OCI-LY7 (cell line): ENCODE data around the gene CSPG5. TPM values are rescaled to one million over a fixed set of nuclear protein-coding genes. Genes with fewer than 3 reads are reported as not detected.
A peak's percentile ranks its signal among the peaks of the same experiment; 100 is the strongest.

Source experiments
- BruUV-seq: library from RNA; stranded (reverse); fragments of 400-500 nt; replicated peaks from 2 replicates; lab custom pipeline; 2021; lab: Mats Ljungman, UMichigan
- CTCF ChIA-PET: fragments of 300-600 bp; sonication (Branson Sonifier 250); formaldehyde crosslinking; loops from one replicate; lab custom pipeline; 2022; ENCODE audit warnings: antibody characterized with exemption; ENCODE audit not compliant: unreplicated experiment; lab: Charles Lee
- POLR2A ChIA-PET: fragments of 300-600 bp; sonication (Branson Sonifier 250); formaldehyde crosslinking; loops from one replicate; lab custom pipeline; 2022; ENCODE audit warnings: antibody characterized with exemption; lab: Charles Lee
- DNase-seq: peaks from one replicate; pipeline ENCODE4 v3.0.0-alpha.2; 2015; ENCODE audit warnings: low spot score
- H2AFZ ChIP-seq: fragments of 200-600 bp; sonication (generic), shearing (Covaris generic); 2 replicates; pipeline ENCODE4 v1.6.1; 2014; ENCODE audit warnings: mild to moderate bottlenecking, antibody characterized with exemption, low read length, moderate library complexity
- H3K27ac ChIP-seq: fragments of 200-600 bp; sonication (generic); 2 replicates; pipeline ENCODE4 v1.5.1; 2014; ENCODE audit warnings: mixed run types, low read depth, mild to moderate bottlenecking, moderate library complexity, low read length, inconsistent platforms; ENCODE audit not compliant: poor library complexity, severe bottlenecking
- H3K36me3 ChIP-seq: fragments of 200-600 bp; sonication (generic); 2 replicates; pipeline ENCODE4 v1.6.1; 2014; ENCODE audit warnings: mild to moderate bottlenecking, antibody characterized with exemption, low read length, moderate library complexity, mixed read lengths; ENCODE audit not compliant: insufficient read depth
- H3K4me1 ChIP-seq: fragments of 200-600 bp; sonication (generic); 2 replicates; pipeline ENCODE4 v1.5.1; 2014; ENCODE audit warnings: mild to moderate bottlenecking, low read length; ENCODE audit not compliant: insufficient read depth, poor library complexity, severe bottlenecking
- H3K4me2 ChIP-seq: fragments of 200-600 bp; sonication (generic); 2 replicates; pipeline ENCODE4 v1.6.1; 2014; ENCODE audit warnings: mild to moderate bottlenecking, low read length
- H3K4me3 ChIP-seq: fragments of 200-600 bp; sonication (generic); 2 replicates; pipeline ENCODE4 v1.5.1; 2014; ENCODE audit warnings: mild to moderate bottlenecking, low read depth, low read length; ENCODE audit not compliant: poor library complexity, severe bottlenecking
- H3K79me2 ChIP-seq: fragments of 200-600 bp; sonication (generic); 2 replicates; pipeline ENCODE4 v1.6.1; 2016; ENCODE audit warnings: low read depth, mild to moderate bottlenecking, low read length, moderate library complexity, mixed read lengths; ENCODE audit not compliant: insufficient read depth
- H3K9me2 ChIP-seq: fragments of 200-600 bp; sonication (generic); 2 replicates; pipeline ENCODE4 v1.6.1; 2016; ENCODE audit warnings: mild to moderate bottlenecking, low read length, mixed read lengths; ENCODE audit not compliant: insufficient read depth
- H3K9me3 ChIP-seq: fragments of 200-600 bp; sonication (generic); 2 replicates; pipeline ENCODE4 v1.6.1; 2014; ENCODE audit warnings: mild to moderate bottlenecking, mixed run types, low read length, mixed read lengths
- H4K20me1 ChIP-seq: fragments of 200-600 bp; sonication (generic); 2 replicates; pipeline ENCODE4 v1.6.1; 2014; ENCODE audit warnings: mild to moderate bottlenecking, antibody characterized with exemption, low read length, moderate library complexity, mixed read lengths; ENCODE audit not compliant: insufficient read depth
- EZH2phosphoT487 ChIP-seq: fragments of 200-600 bp; sonication (generic); IDR thresholded peaks from 2 replicates; pipeline ENCODE4 v1.6.1; 2018; ENCODE audit warnings: low read depth, borderline replicate concordance, mild to moderate bottlenecking, mixed run types, antibody characterized with exemption, low read length, moderate library complexity, mixed read lengths
- intact Hi-C: fragments of 100-400 bp; cut with micrococcal nuclease; formaldehyde crosslinking; loops from one replicate; pipeline ENCODE4 v1.10.0; 2022; ENCODE audit not compliant: unreplicated experiment
- total RNA-seq, 2 experiments: library from RNA; depleted of rRNA in 1 of 2; stranded (reverse); fragments of >200 nt in 1 of 2; shearing (Covaris generic) in 1 of 2; gene quantifications; 2 replicates each; pipeline ENCODE4 v1.2.3, GENCODE V29; 2014 to 2022
- TF ChIP-seq, protein P1 (sequence below): fragments of 200-600 bp; sonication (generic); conservative IDR thresholded peaks from 2 replicates; pipeline ENCODE4 v1.5.1; 2014; ENCODE audit warnings: mild to moderate bottlenecking, antibody characterized with exemption, low read length, moderate library complexity, mixed read lengths

CSPG5 gene
- total RNA-seq, 2 experiments from 2014 or later, result 0.13 to 0.66 TPM

DNA sequence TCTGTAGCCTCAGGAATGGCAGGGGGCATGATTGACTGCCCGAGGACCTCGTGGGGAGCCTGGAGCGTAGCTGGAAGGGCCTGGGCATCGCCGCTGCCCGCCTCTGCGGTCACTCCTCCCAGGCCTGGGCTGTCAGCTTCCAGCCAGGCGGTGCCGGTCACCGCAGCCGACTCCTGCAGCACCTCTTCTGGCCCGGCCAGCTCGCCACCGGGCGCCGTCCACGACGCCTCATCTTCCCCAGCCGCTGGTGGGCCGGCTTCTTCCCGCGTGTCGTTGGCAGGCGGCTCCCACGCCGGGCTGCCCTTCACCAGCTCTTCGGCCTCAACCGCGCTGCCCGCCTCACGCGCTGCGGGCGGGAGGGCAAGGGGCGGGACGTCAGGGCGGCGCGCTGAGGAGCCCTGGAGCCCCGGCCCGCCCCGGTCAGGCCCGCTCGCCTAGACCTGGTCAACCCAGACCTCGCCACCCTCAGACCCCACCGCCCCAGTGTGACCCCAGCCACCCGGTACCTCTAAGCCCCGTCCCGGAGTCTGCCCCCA, 1.0 kb downstream of the CSPG5 start:
- Histone ChIP-seq H3K9me3 (no peaks in the 10 kb centered on the region), H3K36me3 (no peaks in the 10 kb centered on the region), H4K20me1 (no peaks in the 10 kb centered on the region), H2AFZ (no peak overlapping the region), H3K79me2 (no peaks in the 10 kb centered on the region), H3K27ac (no peak overlapping the region), H3K4me1 (peaks cover 6% of the 10 kb centered on the region), H3K4me3 (peak overlapping the region; percentile 68), H3K9me2 (no peaks in the 10 kb centered on the region), H3K4me2 (peak overlapping the region; percentile 86)
- ChIA-PET CTCF (no interaction called here), POLR2A (interaction anchor here (0.6 kb wide), 1 partner anchor 73 kb away, joined by 3 read pairs; no protein-coding TSS in a partner anchor)
- DNase-seq, result no peak
- no TSS peak for BruUV-seq
- intact Hi-C loops, result no loop called here
- no peak for TF ChIP-seq EZH2phosphoT487

DNA sequence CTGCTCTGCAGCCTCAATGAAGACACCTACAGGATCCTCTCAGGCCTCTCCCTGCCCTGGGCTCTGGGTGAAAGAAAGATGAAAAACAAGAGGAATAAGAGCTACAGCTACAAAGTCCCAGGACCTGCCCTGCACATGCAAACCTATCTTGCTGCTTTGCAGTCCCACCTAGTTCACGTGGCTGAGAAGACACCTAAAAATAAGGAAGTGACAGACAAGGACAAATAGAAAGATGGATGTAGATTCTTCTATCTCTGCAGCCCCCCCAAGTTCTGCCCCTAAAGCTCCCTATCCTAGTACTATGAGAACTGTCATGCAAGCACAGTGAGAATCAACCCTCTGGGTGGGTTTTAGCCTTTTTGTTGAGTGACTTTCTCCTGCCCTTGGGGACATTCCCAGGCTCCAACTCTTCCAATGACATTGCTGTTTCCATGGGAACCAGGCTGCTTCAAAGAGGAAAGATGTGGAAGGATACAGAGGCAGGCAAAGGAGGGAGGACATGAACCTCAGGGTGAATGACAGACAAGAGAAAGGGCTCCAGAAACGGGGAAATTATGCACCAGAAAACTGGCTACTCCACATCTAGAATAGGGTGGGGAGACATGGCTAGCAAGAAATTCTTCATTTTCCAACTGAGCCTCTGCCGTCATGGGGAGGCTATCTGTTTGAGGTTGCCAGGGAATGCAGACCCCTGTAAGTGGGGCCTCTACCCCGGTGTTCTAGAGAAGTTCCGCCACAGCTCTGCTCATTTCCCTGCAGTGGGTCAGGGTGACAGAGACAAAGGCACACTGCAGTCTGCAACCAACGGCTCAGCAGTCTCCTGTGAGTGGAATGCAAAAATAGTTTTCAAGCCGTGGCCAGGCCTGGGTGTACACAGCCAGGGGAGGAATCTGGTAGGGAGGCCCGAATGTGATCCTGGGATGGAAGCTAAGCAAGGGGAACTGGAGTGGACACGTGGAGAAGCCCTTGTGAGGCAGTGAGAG, 5.2 kb downstream of the CSPG5 start:
- Histone ChIP-seq H3K79me2 (no peaks in the 10 kb centered on the region), H3K4me2 (no peak overlapping the region), H3K27ac (no peak overlapping the region), H4K20me1 (no peaks in the 10 kb centered on the region), H3K9me2 (no peaks in the 10 kb centered on the region), H3K36me3 (no peaks in the 10 kb centered on the region), H3K9me3 (no peaks in the 10 kb centered on the region), H3K4me3 (no peak overlapping the region), H3K4me1 (peaks cover 6% of the 10 kb centered on the region), H2AFZ (no peak overlapping the region)
- POLR2A ChIA-PET, result interaction anchor here (0.5 kb wide), 1 partner anchor 371 kb away, joined by 7 read pairs; no protein-coding TSS in a partner anchor
- intact Hi-C loops, result no loop called here
- TF ChIP-seq, protein P1, sequence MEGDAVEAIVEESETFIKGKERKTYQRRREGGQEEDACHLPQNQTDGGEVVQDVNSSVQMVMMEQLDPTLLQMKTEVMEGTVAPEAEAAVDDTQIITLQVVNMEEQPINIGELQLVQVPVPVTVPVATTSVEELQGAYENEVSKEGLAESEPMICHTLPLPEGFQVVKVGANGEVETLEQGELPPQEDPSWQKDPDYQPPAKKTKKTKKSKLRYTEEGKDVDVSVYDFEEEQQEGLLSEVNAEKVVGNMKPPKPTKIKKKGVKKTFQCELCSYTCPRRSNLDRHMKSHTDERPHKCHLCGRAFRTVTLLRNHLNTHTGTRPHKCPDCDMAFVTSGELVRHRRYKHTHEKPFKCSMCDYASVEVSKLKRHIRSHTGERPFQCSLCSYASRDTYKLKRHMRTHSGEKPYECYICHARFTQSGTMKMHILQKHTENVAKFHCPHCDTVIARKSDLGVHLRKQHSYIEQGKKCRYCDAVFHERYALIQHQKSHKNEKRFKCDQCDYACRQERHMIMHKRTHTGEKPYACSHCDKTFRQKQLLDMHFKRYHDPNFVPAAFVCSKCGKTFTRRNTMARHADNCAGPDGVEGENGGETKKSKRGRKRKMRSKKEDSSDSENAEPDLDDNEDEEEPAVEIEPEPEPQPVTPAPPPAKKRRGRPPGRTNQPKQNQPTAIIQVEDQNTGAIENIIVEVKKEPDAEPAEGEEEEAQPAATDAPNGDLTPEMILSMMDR, result no peak
- TF ChIP-seq EZH2phosphoT487, result no peak
- DNase-seq, result no peak
- no TSS peak for BruUV-seq
- CTCF ChIA-PET, result interaction anchor here (0.6 kb wide), 1 partner anchor 243 kb away, joined by 4 read pairs; no protein-coding TSS in a partner anchor

DNA sequence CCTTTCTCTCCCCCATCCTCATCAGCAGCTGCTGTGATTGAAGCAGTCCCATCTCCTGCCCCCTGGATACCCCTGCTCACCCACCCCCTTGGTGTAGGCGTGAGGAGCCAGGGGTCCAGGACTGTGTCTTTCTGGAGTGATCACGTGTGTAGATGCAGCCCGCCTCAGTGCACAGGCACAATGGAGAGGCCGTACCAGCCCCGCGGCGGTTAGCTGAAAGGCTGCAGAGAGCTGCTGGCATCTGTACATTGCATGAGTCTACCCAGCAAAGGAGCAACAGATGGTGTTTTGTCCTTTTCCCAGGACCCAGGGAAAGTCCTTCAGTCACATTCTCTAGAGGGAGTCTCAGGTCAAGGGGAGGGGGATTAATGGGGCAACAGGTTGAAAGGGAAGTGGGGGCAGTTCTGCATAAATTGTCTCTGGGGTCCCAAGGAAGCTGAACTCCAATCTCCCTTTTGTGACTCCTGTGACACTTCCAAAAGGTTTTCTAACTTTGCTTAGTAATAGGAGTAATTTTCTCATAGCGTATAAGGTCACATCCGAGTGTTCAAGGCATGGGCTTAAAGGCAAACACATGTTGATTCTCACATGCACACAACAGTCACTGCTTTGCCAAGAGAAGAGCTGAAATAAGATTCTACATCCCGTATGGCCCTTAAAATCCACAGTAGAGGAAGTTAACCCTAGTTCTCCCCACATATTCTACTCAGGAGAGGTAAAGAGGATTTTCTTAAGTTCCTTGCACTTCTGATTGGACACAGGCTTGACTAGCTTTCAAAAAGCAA, 7.1 kb downstream of the CSPG5 start:
- H3K36me3 ChIP-seq, result no peaks in the 10 kb centered on the region
- CTCF ChIA-PET, result no interaction called here
- no peak overlapping the region for H2AFZ ChIP-seq
- no peak for DNase-seq
- H3K9me3 ChIP-seq, result no peaks in the 10 kb centered on the region
- no peak overlapping the region for H3K27ac ChIP-seq
- H3K4me1 ChIP-seq, result no peaks in the 10 kb centered on the region
- no peaks in the 10 kb centered on the region for H4K20me1 ChIP-seq
- no peak for TF ChIP-seq EZH2phosphoT487
- TF ChIP-seq, protein P1, result no peak
- H3K9me2 ChIP-seq, result no peaks in the 10 kb centered on the region
- intact Hi-C loops, result no loop called here
- POLR2A ChIA-PET, result no interaction called here
- no peaks in the 10 kb centered on the region for H3K79me2 ChIP-seq
- H3K4me2 ChIP-seq, result no peak overlapping the region
- H3K4me3 ChIP-seq, result no peak overlapping the region
- no TSS peak for BruUV-seq
